HG02970 (cell line): ENCODE measurements around the gene FAM53B.
"Not testable (repeated sequence)": the region's sequence is repeated elsewhere in the genome, so short reads cannot be mapped to it uniquely, and the experiment has no call there.

Source experiments
- ATAC-seq: cut with Tn5 transposase; IDR thresholded peaks from one replicate; pipeline ENCODE4 v1.9.1; 2021; ENCODE audit warnings: mild to moderate bottlenecking, moderate library complexity, moderate number of reproducible peaks; ENCODE audit not compliant: unreplicated experiment, low FRiP score

FAM53B gene

DNA sequence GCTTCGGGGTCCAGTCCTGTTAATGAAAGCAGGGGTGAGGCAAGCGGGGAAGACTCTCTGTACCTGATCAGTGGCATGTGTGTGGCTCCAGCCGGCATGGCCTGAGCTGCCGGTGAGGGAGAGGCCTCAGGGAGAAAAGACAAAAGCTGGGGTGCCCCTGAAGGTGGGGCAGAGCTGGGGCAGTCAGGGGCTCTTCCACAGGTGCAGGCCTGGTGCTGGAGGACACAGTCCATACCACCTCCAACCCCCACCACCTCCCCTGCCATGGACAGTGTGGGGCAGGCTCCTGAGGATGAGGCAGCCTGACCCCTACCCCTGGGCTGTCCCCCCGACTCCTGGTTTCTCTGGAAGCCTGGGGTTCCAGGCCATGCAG lies 153.1 kb downstream of the FAM53B start:
- no peak for ATAC-seq

- no peak for ATAC-seq
These were observed 153.7 kb downstream of the FAM53B start for GRCh38 chr10:124590216-124591122.

DNA sequence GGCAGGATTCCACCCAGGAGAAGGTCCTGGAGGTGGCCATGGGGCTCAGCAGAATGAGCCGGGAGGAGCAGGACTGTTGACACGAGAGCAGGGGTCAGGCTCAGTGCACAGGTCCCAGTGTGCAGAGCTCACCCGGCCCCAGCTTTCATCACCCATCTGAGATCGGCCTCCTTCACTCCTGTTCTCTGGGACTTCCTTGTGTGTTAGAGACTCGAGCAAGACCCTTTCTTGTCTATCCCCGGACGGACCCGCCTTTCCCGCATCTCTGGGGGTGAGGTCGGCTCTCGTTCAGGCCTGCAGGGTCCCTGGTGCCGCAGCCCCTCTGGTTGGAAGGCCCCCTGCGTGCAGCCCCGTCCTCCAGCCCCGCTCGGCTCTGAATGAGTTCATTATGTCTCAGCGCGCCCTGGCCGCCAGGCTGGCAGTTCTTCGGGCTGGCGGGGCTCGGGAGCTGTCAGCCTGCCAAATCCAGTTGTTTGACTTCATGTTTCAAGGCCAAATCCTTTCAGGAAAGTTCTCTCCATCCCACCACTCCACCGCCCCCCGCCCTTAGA lies 154.6 kb downstream of the FAM53B start:
- no peak for ATAC-seq

DNA sequence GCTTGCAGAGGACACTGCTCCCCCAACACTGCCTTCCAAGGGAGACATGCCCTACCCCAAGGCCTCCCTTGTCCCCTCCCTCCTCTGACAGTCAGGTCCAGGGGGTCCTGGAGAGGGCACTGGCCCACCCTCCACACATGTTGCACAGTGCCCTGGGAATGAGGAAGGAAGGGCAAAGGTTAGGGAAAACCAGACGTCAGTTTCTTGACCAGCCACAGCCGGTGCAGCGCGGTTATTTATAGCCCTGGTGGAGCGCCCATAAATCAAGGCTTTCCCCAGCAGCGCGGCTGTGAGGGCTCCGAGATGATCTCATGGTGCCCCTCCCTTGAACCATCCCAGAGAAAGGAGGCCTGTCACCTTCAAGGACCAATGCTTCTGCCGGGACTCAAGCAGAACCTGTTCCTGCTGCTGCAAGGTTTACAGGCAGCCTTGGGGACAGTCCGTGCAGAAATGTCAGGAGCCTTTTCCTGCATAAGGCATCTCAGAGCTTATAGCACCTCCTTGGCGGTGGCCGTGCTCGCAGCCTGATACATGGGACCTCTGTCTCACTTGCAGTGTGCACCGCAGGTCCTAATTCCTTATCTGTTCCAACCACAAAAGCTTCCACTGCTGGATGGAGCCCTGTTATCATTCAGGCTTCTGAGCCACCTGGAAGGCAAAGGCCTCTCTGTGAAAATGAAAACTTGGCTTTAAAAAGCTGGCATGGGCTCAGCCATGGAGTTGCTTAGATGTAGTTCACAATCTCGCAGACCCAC lies 155.3 kb downstream of the FAM53B start:
- no peak for ATAC-seq

- ATAC-seq = not testable (repeated sequence)
These were observed 155.8 kb downstream of the FAM53B start for GRCh38 chr10:124588341-124588735.

DNA sequence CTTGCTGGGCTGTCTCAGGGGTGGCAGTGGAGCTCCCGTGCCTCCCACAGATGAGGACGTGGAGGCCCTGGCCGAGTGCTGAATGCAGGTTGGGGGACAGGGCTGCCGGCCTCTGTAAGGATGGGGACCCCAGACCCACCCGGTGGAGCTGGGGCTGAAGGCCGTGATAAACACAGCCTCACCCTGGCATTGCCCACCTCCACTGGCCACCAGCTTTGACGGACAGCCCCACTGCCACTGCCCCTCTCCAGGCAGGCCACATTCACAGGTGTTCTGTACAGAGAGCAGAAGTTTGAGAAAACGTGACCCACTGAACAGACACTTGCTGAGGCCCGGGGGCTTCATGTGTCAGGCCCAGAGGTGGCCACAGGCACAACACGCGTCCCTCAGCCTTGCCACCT lies 156.4 kb downstream of the FAM53B start:
- no peak for ATAC-seq

DNA sequence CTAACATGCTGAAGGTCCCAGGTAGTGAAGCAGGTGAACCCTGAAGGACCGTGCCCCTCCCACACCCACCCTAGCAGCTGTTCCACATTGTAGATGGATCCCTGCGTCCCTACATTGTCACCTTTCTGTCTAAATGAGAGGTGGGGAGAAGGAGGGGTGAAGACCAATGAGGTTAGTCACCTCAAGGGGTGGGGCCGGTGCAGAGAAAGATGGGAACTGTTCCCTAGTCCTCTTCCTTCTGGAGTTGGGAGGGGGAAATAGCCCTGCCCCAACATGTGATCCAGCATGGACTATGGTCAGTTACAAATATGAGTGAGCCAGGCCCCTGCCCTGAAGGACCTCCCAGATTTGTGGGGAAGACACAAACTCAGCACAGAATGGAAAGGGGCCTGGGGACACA lies 158.0 kb downstream of the FAM53B start:
- ATAC-seq = no peak

- no peak for ATAC-seq
These were observed 165.2 kb downstream of the FAM53B start for GRCh38 chr10:124579011-124579399.

GRCh38 chr10:124578231-124579010 lies 165.8 kb downstream of the FAM53B start:
- ATAC-seq = no peak

DNA sequence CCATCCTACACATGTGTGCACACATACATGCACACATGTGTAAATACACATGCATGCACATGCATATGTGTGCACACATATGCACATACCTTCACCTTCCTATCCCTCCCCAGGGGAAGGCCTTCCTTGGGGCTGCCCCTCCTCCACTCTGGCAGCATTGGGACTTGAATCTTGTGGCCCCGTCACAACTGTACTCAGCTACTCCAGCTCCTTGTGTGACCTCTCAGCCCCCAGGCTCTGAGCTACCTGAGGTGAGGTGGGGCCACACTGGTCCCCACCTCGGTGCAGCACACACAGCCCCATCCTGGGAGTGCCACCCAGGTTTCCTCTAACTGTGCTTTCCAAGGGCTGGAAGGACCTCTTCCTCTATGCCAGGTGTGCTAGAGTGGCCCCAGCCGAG lies 166.5 kb downstream of the FAM53B start:
- ATAC-seq = no peak

DNA sequence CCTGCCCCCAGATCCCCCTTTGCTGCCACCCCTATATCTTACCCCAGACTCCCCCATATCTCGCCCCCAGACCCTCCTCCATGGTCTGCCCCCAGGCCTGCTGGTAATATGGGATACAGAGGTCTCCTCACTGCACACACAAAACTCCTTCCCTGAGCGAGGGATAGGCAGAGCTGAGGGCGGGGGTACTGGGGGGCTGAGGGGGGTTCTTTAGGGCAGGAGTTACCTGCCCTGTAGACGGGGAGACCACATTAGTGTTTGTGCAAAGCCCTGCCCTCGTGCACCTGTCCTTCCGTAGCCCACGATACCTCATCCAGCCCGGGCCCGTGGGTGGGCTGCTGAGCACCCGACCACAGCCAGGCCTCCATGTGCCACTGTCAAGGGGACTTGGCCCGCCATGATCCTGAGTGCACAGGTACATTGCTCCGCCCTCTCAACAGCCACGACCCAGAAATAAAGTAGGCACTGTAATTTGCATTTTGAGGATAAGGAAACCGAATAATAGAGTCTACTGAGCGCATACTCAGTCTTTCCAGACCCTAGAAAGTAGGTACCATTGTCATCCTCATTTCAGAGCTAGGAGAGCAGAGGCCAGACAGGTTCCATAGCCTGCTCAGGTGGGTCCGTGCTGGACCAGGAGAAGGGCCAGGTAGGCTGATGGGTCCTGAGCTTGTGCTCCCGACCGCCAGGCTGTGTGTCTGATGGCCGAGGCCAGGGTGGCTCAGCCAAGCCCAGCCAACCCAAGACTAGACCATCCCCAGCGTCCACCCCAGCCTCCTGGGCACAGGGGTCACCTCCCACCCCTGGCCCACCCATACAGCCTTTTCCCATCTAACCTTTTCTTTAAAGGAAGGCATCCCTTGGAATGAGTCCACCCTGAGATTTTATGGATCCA lies 167.4 kb downstream of the FAM53B start:
- no peak for ATAC-seq

- no peak for ATAC-seq
These were observed 168.8 kb downstream of the FAM53B start for GRCh38 chr10:124575107-124576035.

DNA sequence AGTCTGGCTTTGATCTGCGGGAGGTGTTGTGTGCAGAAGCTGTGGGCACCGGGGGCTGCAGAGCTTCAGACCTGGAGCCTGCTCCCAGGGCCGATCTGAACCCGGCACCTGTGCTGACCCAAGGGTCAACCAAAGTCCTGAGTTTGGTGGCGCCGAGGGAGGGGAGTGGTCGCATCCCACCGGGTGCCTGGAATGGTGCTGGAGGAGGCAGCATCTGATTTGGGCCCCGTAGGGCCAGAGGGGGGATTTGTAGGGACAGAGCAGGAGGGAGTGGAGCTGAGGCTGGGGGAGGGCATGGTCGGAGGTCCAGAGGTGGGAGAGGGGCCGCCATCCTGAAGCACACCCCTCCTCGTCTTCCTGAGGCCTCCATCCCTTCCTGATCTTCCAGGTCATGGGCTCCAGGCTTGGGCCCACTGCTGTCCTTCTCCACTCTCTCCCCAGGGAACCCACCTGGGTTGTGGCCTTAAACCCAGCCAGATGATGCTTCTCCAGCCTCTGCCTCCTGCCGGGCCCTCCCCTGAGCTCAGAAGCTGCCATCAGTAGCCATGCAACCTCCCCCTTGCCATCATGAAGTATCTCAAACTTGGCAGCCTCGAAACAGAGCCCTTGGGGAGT lies 169.6 kb downstream of the FAM53B start:
- ATAC-seq = no peak

GRCh38 chr10:124573726-124574455 lies 170.3 kb downstream of the FAM53B start:
- no peak for ATAC-seq

DNA sequence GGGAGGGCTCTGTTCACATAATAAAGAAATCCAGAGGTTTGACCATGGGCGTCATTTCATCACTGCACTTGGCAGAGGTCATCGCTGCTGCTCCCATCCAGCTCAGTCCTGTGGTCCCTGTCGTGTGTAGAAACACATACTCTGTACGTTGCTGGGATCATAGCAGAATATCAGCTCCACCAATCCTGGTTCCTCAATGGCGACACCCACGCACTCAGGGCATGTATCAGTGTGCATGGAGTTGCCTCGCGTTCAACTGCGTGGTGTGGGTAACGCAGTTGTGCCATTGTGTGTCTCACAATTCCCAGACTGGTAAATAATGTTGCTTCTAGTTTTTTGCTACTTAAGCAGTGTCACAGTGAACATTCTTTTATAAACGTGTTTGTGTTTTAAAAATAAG lies 171.4 kb downstream of the FAM53B start:
- ATAC-seq = no peak

- no peak for ATAC-seq
These were observed 173.5 kb downstream of the FAM53B start for GRCh38 chr10:124570646-124571045.

GRCh38 chr10:124569623-124570470 lies 174.3 kb downstream of the FAM53B start:
- ATAC-seq = no peak
